CD4-positive, alpha-beta T cell treated with Interleukin-10 for 1 hour (primary cell): Measurements from ENCODE around the gene PAPOLG.
A peak's percentile ranks its signal among the peaks of the same experiment; 100 is the strongest.
"Not testable (repeated sequence)": the region's sequence is repeated elsewhere in the genome, so short reads cannot be mapped to it uniquely, and the experiment has no call there.

Source experiments
- DNase-seq: peaks from one replicate; pipeline ENCODE4 v3.0.0-alpha.2; 2020

The PAPOLG gene

GRCh38 chr2:60825666-60826065, 69.6 kb downstream of the PAPOLG start:
- DNase-seq = no peak

- no peak for DNase-seq
Observed at GRCh38 chr2:60826111-60826510, 70.0 kb downstream of the PAPOLG start.

- not testable (repeated sequence) for DNase-seq
Observed at GRCh38 chr2:60826860-60827259, 70.8 kb downstream of the PAPOLG start.

- no peak for DNase-seq
Observed at GRCh38 chr2:60827369-60827768, 71.3 kb downstream of the PAPOLG start.

GRCh38 chr2:60830991-60831390, 74.9 kb downstream of the PAPOLG start:
- no peak for DNase-seq

- no peak for DNase-seq
Observed at GRCh38 chr2:60831921-60832320, 75.9 kb downstream of the PAPOLG start.

GRCh38 chr2:60832621-60833020, 76.6 kb downstream of the PAPOLG start:
- DNase-seq = no peak

- no peak for DNase-seq
Observed at GRCh38 chr2:60834270-60834717, 78.2 kb downstream of the PAPOLG start.

GRCh38 chr2:60836491-60836890, 80.4 kb downstream of the PAPOLG start:
- DNase-seq = no peak

- no peak for DNase-seq
Observed at GRCh38 chr2:60837123-60837522, 81.1 kb downstream of the PAPOLG start.

GRCh38 chr2:60838481-60838880, 82.4 kb downstream of the PAPOLG start:
- no peak for DNase-seq

- no peak for DNase-seq
Observed at GRCh38 chr2:60839126-60839813, 83.2 kb downstream of the PAPOLG start.

GRCh38 chr2:60840880-60841279, 84.8 kb downstream of the PAPOLG start:
- peak; percentile 15 for DNase-seq

GRCh38 chr2:60843006-60843405, 86.9 kb downstream of the PAPOLG start:
- no peak for DNase-seq

GRCh38 chr2:60844105-60844504, 88.0 kb downstream of the PAPOLG start:
- no peak for DNase-seq

GRCh38 chr2:60847854-60848253, 91.8 kb downstream of the PAPOLG start:
- DNase-seq = no peak
